Uterus (tissue), 4 donors: ENCODE data around the gene RBM42. TPM values are rescaled to one million over a fixed set of nuclear protein-coding genes. Genes with fewer than 3 reads are reported as not detected.

ENCODE experiments used
- total RNA-seq, 4 donors: library from RNA; depleted of rRNA in 3 of 4; stranded (reverse); fragments of >200 nt in 3 of 4; gene quantifications; one replicate each; pipeline versions ENCODE4 v1.1.0 to v1.2.4, GENCODE V29; 2014 to 2023
- donor health status: DM: yes; HTN: yes; CAD: no.

RBM42 gene
- total RNA-seq, 4 donors from 2014 or later = 23.8 to 60.0 (median 31.5) TPM

Other genes starting within 250 kb of the RBM42 start
- under 1 TPM in 2 of 4 donors, not detected in 2; 0.21 TPM for gene FFAR2, start 180.8 kb upstream of the RBM42 start, total RNA-seq
- not detected for gene KRTDAP, start 138.6 kb upstream of the RBM42 start, total RNA-seq
- 10 to 100 TPM in 3 of 4 donors, 1 to 10 TPM in 1; 4.4 to 73.7 (median 39.5) TPM for gene DMKN, start 115.4 kb upstream of the RBM42 start, total RNA-seq
- gene SBSN, start 100.7 kb upstream of the RBM42 start, total RNA-seq = under 1 TPM in 1 of 4 donors, not detected in 3; 0.37 TPM
- gene GAPDHS, start 95.6 kb upstream of the RBM42 start, total RNA-seq = not detected
- 100 to 1,000 TPM in 1 of 4 donors, 10 to 100 TPM in 3; 34.6 to 111 (median 50.0) TPM for gene TMEM147, start 83.4 kb upstream of the RBM42 start, total RNA-seq
- under 1 TPM in 1 of 4 donors, not detected in 3; 0.14 TPM for gene ATP4A, start 65.4 kb upstream of the RBM42 start, total RNA-seq
- not detected for gene PMIS2, start 42.9 kb upstream of the RBM42 start, total RNA-seq
- gene HAUS5, start 16.3 kb upstream of the RBM42 start, total RNA-seq = 10 to 100 TPM in 3 of 4 donors, 1 to 10 TPM in 1; 6.1 to 37.9 (median 17.7) TPM
- gene ETV2, start 12.7 kb downstream of the RBM42 start, total RNA-seq = 1 to 10 TPM in 1 of 4 donors, under 1 TPM in 1, not detected in 2; 0.48 to 1.6 TPM
- gene COX6B1, start 19.3 kb downstream of the RBM42 start, total RNA-seq = 100 to 1,000 TPM in 3 of 4 donors, 10 to 100 TPM in 1; 47.4 to 344 (median 208) TPM
- gene UPK1A, start 37.5 kb downstream of the RBM42 start, total RNA-seq = under 1 TPM in 1 of 4 donors, not detected in 3; 0.91 TPM
- gene ZBTB32, start 75.5 kb downstream of the RBM42 start, total RNA-seq = not detected
- 10 to 100 TPM in 3 of 4 donors, 1 to 10 TPM in 1; 5.0 to 60.8 (median 16.8) TPM for gene KMT2B, start 89.0 kb downstream of the RBM42 start, total RNA-seq
- gene IGFLR1, start 113.4 kb downstream of the RBM42 start, total RNA-seq = 1 to 10 TPM in 3 of 4 donors, under 1 TPM in 1; 0.77 to 5.3 (median 2.2) TPM
- 100 to 1,000 TPM in 1 of 4 donors, 10 to 100 TPM in 2, 1 to 10 TPM in 1; 6.5 to 116 (median 19.5) TPM for gene U2AF1L4, start 116.4 kb downstream of the RBM42 start, total RNA-seq
- 10 to 100 TPM in 3 of 4 donors, 1 to 10 TPM in 1; 5.3 to 37.3 (median 18.8) TPM for gene PSENEN, start 116.6 kb downstream of the RBM42 start, total RNA-seq
- 10 to 100 TPM in 3 of 4 donors, 1 to 10 TPM in 1; 6.8 to 31.6 (median 16.9) TPM for gene LIN37, start 119.5 kb downstream of the RBM42 start, total RNA-seq
- 100 to 1,000 TPM in 3 of 4 donors, 10 to 100 TPM in 1; 24.5 to 217 (median 134) TPM for gene HSPB6, start 128.0 kb downstream of the RBM42 start, total RNA-seq
- 10 to 100 TPM in 1 of 4 donors, 1 to 10 TPM in 3; 1.0 to 52.6 (median 4.1) TPM for gene PROSER3, start 129.1 kb downstream of the RBM42 start, total RNA-seq
- gene ARHGAP33, start 146.5 kb downstream of the RBM42 start, total RNA-seq = 10 to 100 TPM in 2 of 4 donors, 1 to 10 TPM in 1, under 1 TPM in 1; 0.26 to 43.4 (median 8.9) TPM
- gene PRODH2, start 183.8 kb downstream of the RBM42 start, total RNA-seq = not detected
- gene NPHS1, start 223.5 kb downstream of the RBM42 start, total RNA-seq = under 1 TPM in 1 of 4 donors, not detected in 3; 0.14 TPM
- gene KIRREL2, start 227.9 kb downstream of the RBM42 start, total RNA-seq = 1 to 10 TPM in 1 of 4 donors, under 1 TPM in 1, not detected in 2; 0.55 to 2.8 TPM
- gene APLP1, start 239.5 kb downstream of the RBM42 start, total RNA-seq = 10 to 100 TPM in 1 of 4 donors, 1 to 10 TPM in 1, not detected in 2; 6.1 to 16.2 TPM